HG03066 (cell line): ENCODE data around the gene INHBE.
A peak's percentile ranks its signal among the peaks of the same experiment; 100 is the strongest.
"Not testable (repeated sequence)": the region's sequence is repeated elsewhere in the genome, so short reads cannot be mapped to it uniquely, and the experiment has no call there.

Experiments
- ATAC-seq: cut with Tn5 transposase; IDR thresholded peaks from one replicate; pipeline ENCODE4 v1.9.1; 2021; ENCODE audit warnings: low read depth; ENCODE audit not compliant: unreplicated experiment

The INHBE gene

GRCh38 chr12:57439762-57440266 is 15.3 kb upstream of the INHBE start:
- no peak for ATAC-seq

- ATAC-seq, result not testable (repeated sequence)
Measured at GRCh38 chr12:57441393-57441792, 13.7 kb upstream of the INHBE start.

GRCh38 chr12:57441846-57442427 is 13.2 kb upstream of the INHBE start:
- ATAC-seq, result no peak

GRCh38 chr12:57444337-57444736 is 10.8 kb upstream of the INHBE start:
- not testable (repeated sequence) for ATAC-seq

GRCh38 chr12:57444744-57445143 is 10.4 kb upstream of the INHBE start:
- no peak for ATAC-seq

GRCh38 chr12:57446292-57446960 is 8.7 kb upstream of the INHBE start:
- ATAC-seq, result no peak

GRCh38 chr12:57448669-57449068 is 6.4 kb upstream of the INHBE start:
- no peak for ATAC-seq

- no peak for ATAC-seq
Measured at GRCh38 chr12:57449375-57449774, 5.7 kb upstream of the INHBE start.

GRCh38 chr12:57450057-57450456 is 5.0 kb upstream of the INHBE start:
- no peak for ATAC-seq

GRCh38 chr12:57451233-57451778 is 3.8 kb upstream of the INHBE start:
- ATAC-seq, result no peak

- no peak for ATAC-seq
Measured at GRCh38 chr12:57452181-57452936, 2.7 kb upstream of the INHBE start.

GRCh38 chr12:57452937-57453509 is 2.1 kb upstream of the INHBE start:
- ATAC-seq, result peak; percentile 68

- ATAC-seq, result no peak
Measured at GRCh38 chr12:57454213-57454565, 918 bp upstream of the INHBE start.

GRCh38 chr12:57455374-57456144 is 452 bp downstream of the INHBE start:
- no peak for ATAC-seq

GRCh38 chr12:57456145-57456700 is 1.1 kb downstream of the INHBE start:
- ATAC-seq, result no peak

GRCh38 chr12:57456737-57457490 is 1.8 kb downstream of the INHBE start:
- no peak for ATAC-seq

GRCh38 chr12:57458665-57459054 is 3.6 kb downstream of the INHBE start:
- ATAC-seq, result no peak

GRCh38 chr12:57459055-57459749 is 4.1 kb downstream of the INHBE start:
- ATAC-seq, result peak; percentile 49
